KMS-11 (cell line): ENCODE results near the gene ITPRID2.

Experiments
- H2AFZ ChIP-seq: fragments of 200-600 bp; sonication (generic); 2 replicates; pipeline ENCODE4 v1.6.1; 2016; ENCODE audit warnings: antibody characterized with exemption, mixed run types, low read depth
- H3K27ac ChIP-seq: fragments of 200-600 bp; sonication (generic); 2 replicates; pipeline ENCODE4 v1.6.1; 2016; ENCODE audit warnings: mild to moderate bottlenecking, mixed run types
- H3K27me3 ChIP-seq: fragments of 200-600 bp; sonication (generic); 2 replicates; pipeline ENCODE4 v1.6.1; 2017; ENCODE audit warnings: mild to moderate bottlenecking, low read depth, mixed run types, moderate library complexity; ENCODE audit not compliant: insufficient read depth
- H3K36me3 ChIP-seq: fragments of 200-600 bp; sonication (generic); 2 replicates; pipeline ENCODE4 v1.6.1; 2017; ENCODE audit warnings: mild to moderate bottlenecking, mixed run types; ENCODE audit not compliant: insufficient read depth
- H3K4me1 ChIP-seq: fragments of 200-600 bp; sonication (generic); 2 replicates; pipeline ENCODE4 v1.6.1; 2016; ENCODE audit warnings: mild to moderate bottlenecking, low read depth, mixed run types; ENCODE audit not compliant: poor library complexity, severe bottlenecking
- H3K4me2 ChIP-seq: fragments of 200-600 bp; sonication (generic); 2 replicates; pipeline ENCODE4 v1.7.0; 2016; ENCODE audit warnings: mild to moderate bottlenecking, mixed run types
- H3K4me3 ChIP-seq: fragments of 200-600 bp; sonication (generic); IDR thresholded peaks from 2 replicates; pipeline ENCODE4 v1.6.1; 2017; ENCODE audit warnings: low read depth, low read length, mixed read lengths; ENCODE audit not compliant: insufficient read depth
- H3K79me2 ChIP-seq: fragments of 200-600 bp; sonication (generic); 2 replicates; pipeline ENCODE4 v1.6.1; 2016; ENCODE audit warnings: low read depth, mixed run types; ENCODE audit not compliant: insufficient read depth
- H3K9ac ChIP-seq: fragments of 200-600 bp; sonication (generic); 2 replicates; pipeline ENCODE4 v1.6.1; 2016; ENCODE audit warnings: mild to moderate bottlenecking, mixed run types
- H4K20me1 ChIP-seq: fragments of 200-600 bp; sonication (generic); 2 replicates; pipeline ENCODE4 v1.6.1; 2016; ENCODE audit warnings: mild to moderate bottlenecking, mixed run types; ENCODE audit not compliant: insufficient read depth
- TF ChIP-seq, protein P1 (sequence below): fragments of 200-600 bp; sonication (generic); conservative IDR thresholded peaks from 2 replicates; pipeline ENCODE4 v1.6.1; 2017; ENCODE audit warnings: low read depth, mild to moderate bottlenecking, antibody characterized with exemption, low read length, moderate library complexity, mixed read lengths

ITPRID2 gene

DNA sequence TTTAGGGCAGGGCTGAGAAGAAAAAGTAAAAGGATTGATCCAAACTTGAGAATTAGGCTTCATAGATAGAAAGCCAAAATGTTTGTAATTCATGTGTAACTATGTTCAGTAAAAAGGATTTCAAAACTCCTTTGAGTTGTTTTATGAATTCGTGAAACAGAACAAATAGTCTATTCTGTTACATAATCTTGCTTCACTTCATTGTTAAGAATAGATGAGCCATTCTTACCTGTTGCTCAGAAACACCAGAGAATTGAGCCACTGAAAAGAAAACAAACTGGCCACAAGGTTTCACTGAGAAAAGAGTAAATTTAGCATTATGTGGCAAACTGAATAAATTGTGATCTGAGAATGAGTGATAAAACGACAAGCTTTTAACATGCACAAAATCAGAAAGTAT is 4.5 kb upstream of the ITPRID2 start:
- Histone ChIP-seq H3K36me3 (no peaks in the 10 kb centered on the region), H2AFZ (no peak overlapping the region), H4K20me1 (no peaks in the 10 kb centered on the region), H3K4me1 (peaks cover 6% of the 10 kb centered on the region), H3K4me3 (no peak overlapping the region), H3K4me2 (no peak overlapping the region), H3K79me2 (no peaks in the 10 kb centered on the region; the same call in 1 of the 2 replicates), H3K27ac (no peak overlapping the region), H3K9ac (no peak overlapping the region), H3K27me3 (no peaks in the 10 kb centered on the region)
- TF ChIP-seq, protein P1, sequence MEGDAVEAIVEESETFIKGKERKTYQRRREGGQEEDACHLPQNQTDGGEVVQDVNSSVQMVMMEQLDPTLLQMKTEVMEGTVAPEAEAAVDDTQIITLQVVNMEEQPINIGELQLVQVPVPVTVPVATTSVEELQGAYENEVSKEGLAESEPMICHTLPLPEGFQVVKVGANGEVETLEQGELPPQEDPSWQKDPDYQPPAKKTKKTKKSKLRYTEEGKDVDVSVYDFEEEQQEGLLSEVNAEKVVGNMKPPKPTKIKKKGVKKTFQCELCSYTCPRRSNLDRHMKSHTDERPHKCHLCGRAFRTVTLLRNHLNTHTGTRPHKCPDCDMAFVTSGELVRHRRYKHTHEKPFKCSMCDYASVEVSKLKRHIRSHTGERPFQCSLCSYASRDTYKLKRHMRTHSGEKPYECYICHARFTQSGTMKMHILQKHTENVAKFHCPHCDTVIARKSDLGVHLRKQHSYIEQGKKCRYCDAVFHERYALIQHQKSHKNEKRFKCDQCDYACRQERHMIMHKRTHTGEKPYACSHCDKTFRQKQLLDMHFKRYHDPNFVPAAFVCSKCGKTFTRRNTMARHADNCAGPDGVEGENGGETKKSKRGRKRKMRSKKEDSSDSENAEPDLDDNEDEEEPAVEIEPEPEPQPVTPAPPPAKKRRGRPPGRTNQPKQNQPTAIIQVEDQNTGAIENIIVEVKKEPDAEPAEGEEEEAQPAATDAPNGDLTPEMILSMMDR: no peak

DNA sequence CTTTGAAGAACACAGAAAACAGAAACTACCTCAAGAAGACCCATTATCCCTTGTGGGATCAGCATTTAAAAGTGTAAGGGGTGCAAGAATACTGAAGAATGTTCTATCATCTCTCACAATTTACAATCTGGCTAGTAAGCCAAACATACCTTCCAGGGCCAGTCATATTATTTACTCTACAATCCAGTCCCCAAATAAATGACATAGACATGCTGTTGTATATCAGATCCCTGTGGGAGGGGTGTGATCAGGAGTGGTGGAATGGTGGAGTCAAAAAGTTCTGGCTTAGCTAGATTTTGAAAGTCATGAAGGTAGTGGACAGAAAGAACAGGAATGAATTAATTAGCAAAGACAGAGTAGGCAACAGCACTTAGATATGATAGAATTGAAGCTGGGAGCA is 1.8 kb upstream of the ITPRID2 start:
- Histone ChIP-seq H3K9ac (no peak overlapping the region), H3K27ac (no peak overlapping the region), H3K4me1 (peaks cover 18% of the 10 kb centered on the region), H2AFZ (no peak overlapping the region), H4K20me1 (no peaks in the 10 kb centered on the region), H3K4me2 (no peak overlapping the region), H3K79me2 (peaks cover 24% of the 10 kb centered on the region), H3K27me3 (no peaks in the 10 kb centered on the region), H3K36me3 (no peaks in the 10 kb centered on the region), H3K4me3 (no peak overlapping the region)
- TF ChIP-seq, protein P1: no peak

DNA sequence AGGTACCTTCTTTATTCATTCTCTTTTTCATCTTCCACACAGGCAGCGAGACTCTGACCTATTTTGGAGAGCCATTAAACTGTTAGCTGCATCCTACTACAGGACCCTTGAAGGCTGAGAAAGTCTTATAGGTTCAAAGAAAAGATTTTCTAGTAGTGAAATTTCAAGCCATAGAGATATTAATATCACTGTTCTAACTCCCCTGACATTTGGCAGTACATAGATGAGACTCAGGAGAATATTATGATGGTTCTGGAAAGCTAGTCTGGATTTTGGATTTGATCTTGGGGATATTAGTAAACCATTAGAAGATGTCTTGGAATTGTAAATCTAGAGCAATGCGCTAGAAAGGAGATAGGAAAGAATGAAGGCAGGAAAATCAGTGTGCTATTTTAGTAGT is 1.3 kb upstream of the ITPRID2 start:
- no peaks in the 10 kb centered on the region for H3K36me3 ChIP-seq
- no peak overlapping the region for H3K9ac ChIP-seq
- H4K20me1 ChIP-seq: no peaks in the 10 kb centered on the region
- TF ChIP-seq, protein P1: no peak
- H3K4me1 ChIP-seq: peaks cover 23% of the 10 kb centered on the region
- H2AFZ ChIP-seq: no peak overlapping the region
- no peak overlapping the region for H3K4me3 ChIP-seq
- H3K27me3 ChIP-seq: no peaks in the 10 kb centered on the region
- H3K79me2 ChIP-seq: peaks cover 29% of the 10 kb centered on the region
- no peak overlapping the region for H3K4me2 ChIP-seq
- no peak overlapping the region for H3K27ac ChIP-seq

DNA sequence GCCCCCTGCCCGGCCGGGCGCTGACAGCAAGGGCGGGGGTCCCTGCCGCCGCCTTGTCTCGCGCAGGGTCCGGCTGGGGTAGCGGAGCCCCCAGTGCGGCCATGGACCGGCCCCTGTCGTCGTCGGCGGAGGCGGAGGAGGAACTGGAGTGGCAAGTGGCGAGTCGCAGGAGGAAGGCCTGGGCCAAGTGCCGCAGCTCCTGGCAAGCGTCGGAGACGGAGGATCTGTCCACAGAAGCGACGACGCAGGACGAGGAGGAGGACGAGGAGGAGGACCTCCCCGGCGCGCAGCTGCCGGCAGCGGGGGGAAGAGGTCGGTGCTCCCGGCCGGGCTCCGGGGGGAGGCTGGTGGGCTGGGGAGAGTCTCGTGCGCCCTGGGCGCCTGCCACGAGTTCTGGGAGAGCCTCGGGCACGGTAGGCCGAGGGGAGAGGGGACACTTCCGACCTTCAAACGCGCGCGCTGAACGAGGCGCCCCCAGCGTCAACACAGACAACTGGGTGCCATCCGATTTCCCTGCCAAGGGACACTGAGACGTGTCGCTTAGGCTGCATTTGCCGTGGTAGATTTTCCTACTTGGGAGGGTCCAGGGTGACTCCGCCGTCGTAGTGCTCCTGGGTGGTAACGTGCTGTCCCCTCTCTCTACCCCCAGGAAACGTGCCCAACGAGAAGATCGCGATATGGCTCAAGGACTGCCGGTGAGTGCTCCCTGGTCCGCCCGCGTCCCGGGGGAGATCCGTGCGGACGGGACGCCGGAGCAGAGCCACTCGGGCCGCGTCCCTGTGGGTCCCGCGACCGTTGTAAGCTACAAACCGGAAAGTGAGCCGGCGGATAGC is 652 bp downstream of the ITPRID2 start:
- H3K9ac ChIP-seq: peak overlapping the region; percentile 87
- no peaks in the 10 kb centered on the region for H3K27me3 ChIP-seq
- TF ChIP-seq, protein P1: 0 out of 2 replicates have a peak, but pooled peaks have one; percentile 7
- peak overlapping the region; percentile 63 for H3K4me3 ChIP-seq
- H3K4me1 ChIP-seq: peaks cover 42% of the 10 kb centered on the region
- H2AFZ ChIP-seq: peak overlapping the region; percentile 72
- no peaks in the 10 kb centered on the region for H4K20me1 ChIP-seq
- H3K4me2 ChIP-seq: peak overlapping the region; percentile 77
- peak overlapping the region; percentile 89 for H3K27ac ChIP-seq
- H3K36me3 ChIP-seq: no peaks in the 10 kb centered on the region
- peaks cover 46% of the 10 kb centered on the region for H3K79me2 ChIP-seq
